ENCODE data around the gene KLHL35.

Gene KLHL35, protein sequence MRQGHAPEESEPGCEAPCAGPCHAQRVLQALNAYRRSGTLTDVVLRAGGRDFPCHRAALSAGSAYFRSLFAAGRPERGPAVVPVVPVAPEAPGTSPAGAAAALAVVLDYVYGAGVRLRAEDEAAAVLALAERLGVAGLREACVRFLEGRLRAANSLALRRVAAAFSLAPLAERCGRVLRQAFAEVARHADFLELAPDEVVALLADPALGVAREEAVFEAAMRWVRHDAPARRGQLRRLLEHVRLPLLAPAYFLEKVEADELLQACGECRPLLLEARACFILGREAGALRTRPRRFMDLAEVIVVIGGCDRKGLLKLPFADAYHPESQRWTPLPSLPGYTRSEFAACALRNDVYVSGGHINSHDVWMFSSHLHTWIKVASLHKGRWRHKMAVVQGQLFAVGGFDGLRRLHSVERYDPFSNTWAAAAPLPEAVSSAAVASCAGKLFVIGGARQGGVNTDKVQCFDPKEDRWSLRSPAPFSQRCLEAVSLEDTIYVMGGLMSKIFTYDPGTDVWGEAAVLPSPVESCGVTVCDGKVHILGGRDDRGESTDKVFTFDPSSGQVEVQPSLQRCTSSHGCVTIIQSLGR

DNA sequence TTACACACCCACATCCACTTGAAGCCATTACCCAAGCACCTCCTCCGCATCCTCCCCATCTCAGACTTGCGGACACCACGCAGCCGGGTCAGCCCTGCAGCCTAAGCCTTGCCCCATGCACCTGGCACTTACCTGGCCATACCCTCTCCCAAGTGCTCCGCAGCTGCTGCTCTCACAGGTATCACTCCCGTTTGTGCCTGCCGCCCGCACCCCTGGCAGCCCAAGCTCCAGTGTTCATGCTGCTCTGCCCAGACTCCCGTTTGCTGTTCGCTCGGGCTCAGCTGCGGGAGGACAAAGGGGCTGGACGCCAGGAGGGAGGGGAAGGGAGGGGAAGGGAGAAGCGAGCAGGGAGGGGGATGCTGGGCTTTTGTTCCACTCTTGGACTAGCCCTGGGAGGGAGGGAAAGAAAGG lies at the start of gene KLHL35:
TSS of gene KLHL35 (minus strand) at position 293 of the 411 bp plus-strand sequence. CDS start 2,574 bp downstream, outside the sequence.
- DNase-seq (ENCODE audit: extremely low read depth in 1 of 2, low read depth in 1 of 2): no peak

DNA sequence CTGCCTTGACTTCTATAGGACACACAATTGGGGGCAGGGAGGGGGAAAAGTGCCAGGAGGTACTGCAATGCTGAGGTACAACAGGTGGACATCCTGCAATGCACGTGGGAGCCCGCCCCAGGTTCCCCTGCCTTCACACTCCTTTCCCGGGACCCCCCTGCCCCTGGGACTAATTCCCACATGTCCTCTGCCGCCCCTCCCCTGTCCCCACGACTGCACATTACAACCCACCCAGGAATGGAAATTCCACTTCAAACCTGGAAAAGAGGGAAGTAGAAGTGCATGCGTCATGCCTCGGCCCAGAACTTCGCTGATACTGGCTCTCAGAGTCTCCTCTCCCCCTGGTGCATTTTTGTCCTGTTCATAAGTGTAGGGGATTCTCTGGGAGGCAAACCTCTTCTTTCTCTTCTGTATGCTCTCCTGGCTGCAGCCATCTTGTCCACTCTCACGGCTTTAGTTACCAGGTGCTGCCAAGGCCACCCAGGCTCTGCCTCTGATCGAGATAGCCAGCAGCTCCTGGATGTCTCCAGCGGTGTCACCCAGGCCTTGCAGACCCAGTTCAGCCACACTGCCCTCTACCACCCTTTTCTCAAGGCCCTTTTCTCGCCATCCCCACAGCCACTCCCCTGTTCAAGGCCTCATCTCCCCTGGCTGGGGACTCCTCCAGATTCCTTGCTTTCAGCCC lies 49.1 kb upstream of the KLHL35 start:
- DNase-seq (ENCODE audit: extremely low read depth in 1 of 2, low read depth in 1 of 2): no peak

- DNase-seq (ENCODE audit: extremely low read depth in 1 of 2, low read depth in 1 of 2): no peak
Measured at GRCh38 chr11:75481223-75481921, 48.4 kb upstream of the KLHL35 start.

- DNase-seq (ENCODE audit: extremely low read depth in 1 of 2, low read depth in 1 of 2): no peak
Measured at GRCh38 chr11:75480185-75481175, 47.5 kb upstream of the KLHL35 start.

GRCh38 chr11:75479597-75480145 lies 46.7 kb upstream of the KLHL35 start:
- DNase-seq (ENCODE audit: extremely low read depth in 1 of 2, low read depth in 1 of 2): no peak

DNA sequence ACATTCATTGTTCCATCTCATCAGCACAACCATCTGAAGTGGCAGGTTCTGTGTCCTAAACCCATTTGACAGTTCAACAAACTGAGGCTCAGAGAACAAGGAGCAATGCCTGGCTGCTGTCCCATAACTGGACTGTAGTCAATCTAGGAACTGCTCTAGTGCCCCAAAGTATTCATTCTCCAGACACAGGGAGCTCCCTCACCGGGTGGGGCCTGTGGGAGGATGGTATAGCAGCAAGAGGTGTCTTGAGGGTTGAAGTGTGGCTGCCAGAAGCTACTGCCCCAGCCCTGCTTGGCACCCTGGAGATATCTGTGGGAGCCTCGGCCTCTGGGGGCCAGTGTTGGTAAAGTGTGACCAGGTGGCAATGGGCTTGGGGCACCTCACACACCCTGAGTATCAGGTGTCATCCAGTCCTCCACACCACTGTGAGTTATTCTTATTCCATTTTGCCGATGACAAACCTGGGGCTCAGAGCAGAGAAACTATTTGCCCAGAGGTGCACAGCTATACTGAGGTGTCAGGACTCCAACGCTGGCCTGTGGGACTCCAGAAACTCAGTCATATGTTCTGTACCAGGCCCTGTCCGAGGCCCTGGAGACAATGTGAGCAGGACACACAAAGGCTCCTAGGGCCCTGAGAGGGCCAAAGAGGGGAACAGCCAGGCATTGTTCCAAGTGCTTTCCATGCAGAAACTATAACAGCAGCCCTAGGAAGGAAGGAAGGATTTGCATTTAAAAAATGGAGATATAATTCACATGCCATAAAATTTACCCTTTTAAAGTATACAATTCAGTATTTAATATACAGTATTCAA lies 46.0 kb upstream of the KLHL35 start:
- DNase-seq (ENCODE audit: extremely low read depth in 1 of 2, low read depth in 1 of 2): no peak

DNA sequence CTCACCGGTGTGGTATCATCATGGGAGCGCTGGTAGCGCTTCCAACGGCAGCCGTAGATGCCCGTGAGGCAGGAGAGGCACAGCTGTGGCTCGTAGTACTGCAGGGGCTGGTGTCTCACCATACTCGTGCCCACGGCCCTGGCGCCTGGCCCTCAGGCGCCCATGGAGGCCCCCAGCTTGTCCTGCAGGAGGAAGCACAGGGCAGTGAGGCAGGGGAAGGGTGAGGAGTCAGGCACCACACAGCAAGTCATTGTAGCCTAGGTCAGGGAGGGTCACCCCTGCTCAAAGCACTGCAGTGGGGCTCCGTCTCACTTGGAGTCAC lies 44.6 kb upstream of the KLHL35 start:
- no peak for DNase-seq (ENCODE audit: extremely low read depth in 1 of 2, low read depth in 1 of 2)

- DNase-seq (ENCODE audit: extremely low read depth in 1 of 2, low read depth in 1 of 2): no peak
Measured at GRCh38 chr11:75476739-75477613, 44.0 kb upstream of the KLHL35 start.

DNA sequence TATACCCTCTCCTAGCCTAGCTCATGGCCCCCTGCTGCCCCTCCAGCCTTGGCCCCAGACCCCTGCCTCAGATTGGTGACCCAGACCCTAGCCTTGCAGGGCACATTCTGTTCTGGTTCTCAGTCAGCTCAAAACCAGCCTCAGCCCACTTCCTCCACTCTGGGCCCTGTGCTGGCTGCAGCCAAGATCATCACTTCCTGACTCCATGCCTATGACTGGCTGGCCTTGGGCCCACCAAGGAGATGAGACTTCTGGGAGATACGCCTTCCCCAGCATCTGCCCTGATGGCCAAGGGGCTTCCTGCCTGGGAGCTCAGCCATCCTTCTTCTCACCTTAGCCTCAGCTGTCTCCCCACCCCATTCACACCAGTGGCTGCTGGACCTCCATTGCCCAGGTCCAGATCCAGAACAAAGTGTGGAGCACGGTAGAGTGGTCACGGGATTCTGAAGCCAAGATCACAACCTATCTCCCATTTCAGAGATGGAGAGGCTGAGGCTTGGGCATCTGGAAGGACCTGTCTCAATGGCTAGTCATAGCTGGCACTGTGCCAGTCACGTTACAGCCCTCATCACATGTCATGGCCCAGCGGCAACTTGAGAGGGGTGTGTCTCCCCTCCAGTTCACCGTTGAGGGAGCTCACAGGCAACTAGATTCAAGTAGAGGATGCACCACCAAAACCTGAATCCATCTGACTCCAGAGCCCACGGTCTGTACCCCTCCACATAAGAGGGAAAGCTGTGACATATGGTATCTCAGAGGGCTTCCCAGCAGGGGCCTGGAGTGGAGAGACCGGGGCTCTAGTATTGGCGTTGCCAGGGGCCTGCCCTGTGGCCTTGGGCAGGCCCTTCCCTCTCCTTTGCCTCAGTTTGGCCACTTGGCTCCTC lies 43.0 kb upstream of the KLHL35 start:
- DNase-seq (ENCODE audit: extremely low read depth in 1 of 2, low read depth in 1 of 2): peak; percentile 5 to 18

DNA sequence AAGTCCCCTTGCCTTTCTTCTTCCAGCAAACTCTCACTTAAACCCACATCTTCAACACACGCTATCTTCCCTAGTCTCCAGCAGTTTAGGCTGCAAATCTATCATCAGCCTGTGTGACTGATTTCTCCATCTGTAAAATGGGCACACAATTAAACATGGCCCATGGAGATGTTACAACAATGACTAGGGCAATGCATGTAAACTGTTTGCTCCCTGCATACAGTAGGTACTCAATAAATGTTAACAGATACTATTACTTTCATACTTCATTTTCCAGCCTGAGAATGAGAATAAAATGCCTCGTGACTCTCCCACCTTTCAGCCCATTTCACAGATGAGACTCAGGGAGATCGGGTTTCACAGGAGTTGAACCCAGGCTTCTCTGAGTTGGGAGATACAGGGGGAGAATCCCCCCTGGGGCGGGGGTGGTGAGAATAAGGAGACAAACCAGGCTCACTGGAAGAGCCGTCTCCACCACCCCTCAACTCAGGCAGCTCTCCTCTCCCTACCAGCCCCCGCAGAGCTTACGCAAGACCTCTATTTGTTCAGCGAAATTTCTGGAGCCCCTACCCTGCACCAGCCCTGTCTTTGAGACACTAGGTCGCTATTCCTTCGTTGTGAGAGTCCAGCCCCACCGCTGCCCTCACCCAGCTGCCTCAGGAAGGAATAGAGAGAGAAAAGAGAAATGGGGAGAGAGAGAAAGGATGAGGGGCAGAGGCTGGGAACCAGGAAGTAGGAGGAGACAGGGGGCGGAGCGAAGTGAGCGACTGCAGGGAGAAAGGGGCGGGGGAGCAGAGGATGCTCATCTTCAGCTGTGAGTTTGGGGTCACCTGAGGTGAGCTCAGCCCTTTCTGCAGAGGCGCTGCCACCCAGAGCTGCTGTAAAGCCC lies 42.1 kb upstream of the KLHL35 start:
- peak; percentile 26 to 63 for DNase-seq (ENCODE audit: extremely low read depth in 1 of 2, low read depth in 1 of 2)

- no peak for DNase-seq (ENCODE audit: extremely low read depth in 1 of 2, low read depth in 1 of 2)
Measured at GRCh38 chr11:75474240-75474639, 41.2 kb upstream of the KLHL35 start.

GRCh38 chr11:75473684-75474083 lies 40.7 kb upstream of the KLHL35 start:
- no peak for DNase-seq (ENCODE audit: extremely low read depth in 1 of 2, low read depth in 1 of 2)

DNA sequence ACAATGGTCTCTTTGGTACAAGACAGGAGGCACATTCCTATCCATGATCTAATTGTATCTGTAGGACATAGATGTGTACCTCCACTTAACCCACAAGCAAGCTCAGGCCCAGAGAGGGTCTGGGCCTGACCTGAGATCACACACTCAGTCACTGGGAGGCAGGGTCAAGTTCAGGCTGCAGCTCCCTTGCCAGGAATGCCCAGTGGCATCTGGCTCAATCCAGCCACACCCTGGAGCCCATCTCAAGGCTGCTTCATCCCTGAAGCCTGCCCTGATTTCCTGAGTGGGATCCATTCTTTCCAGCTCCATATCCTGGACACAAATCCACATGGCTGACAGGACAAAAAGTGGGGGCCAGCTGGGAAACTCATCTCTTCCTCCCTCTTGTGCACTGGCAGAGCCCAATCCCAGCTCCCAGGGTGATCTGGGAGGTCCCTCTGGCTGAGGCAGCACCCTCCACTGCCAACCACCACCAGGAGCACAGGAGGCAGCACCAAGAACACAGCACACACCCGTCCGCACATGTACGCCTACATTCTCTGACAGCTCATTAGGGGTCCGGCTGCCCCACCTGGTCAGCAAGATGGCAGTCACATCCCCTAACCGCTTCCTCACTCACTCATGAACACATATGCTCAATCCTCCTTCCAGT lies 39.2 kb upstream of the KLHL35 start:
- DNase-seq (ENCODE audit: extremely low read depth in 1 of 2, low read depth in 1 of 2): no peak

DNA sequence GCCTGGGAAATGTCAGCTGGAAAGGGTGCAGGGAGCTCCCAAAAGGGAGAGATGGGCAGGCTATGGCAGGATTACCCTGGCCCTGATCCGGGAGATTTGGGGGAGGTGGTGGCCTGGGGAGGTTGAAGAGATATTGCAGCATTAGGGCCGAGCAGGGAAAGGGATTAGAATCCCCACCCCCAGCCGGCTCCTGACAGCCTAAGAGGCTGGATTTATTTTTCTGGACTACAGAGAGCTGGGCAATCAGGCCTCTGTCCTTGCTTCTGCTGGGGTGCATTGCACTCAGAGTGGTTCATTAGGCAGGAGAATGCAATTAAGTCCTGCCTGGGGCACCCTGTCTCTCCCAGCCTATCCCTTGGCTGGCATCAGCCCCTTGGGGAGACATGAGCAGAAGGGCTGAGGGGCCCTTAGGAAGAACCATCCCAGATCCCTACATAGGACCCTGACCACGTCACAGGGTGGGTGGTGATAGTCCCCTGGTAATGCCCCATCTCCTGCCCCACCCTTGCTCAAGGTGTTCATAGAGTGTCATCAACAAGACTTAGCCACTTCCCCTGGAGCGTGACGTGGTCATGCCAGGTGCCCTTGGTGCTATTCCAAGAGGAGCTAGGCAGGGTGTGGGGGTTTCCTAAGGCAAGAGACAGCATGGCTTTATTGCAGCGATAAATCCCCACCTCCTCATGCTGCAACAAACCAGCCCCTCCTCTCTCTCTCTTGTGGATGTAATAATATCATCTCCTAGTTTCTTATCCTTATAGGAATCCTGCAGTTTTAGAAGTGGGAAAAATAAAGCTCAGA lies 38.4 kb upstream of the KLHL35 start:
- no peak for DNase-seq (ENCODE audit: extremely low read depth in 1 of 2, low read depth in 1 of 2)

All from stimulated activated CD8-positive, alpha-beta memory T cell treated with anti-CD3 and anti-CD28 coated beads, Interleukin-7, amount 100 ng/mL, for 48 hours (primary cell).